SU-DHL-6 (cell line): ENCODE measurements around the gene PLD5.

Experiments
- H2AFZ ChIP-seq: fragments of 200-600 bp; sonication (generic); 2 replicates; pipeline ENCODE4 v1.6.1; 2014; ENCODE audit warnings: low read depth, mild to moderate bottlenecking, moderate library complexity, mixed read lengths, antibody characterized with exemption, low read length; ENCODE audit not compliant: severe bottlenecking
- H3F3A ChIP-seq: fragments of 200-600 bp; shearing (Covaris generic); 2 replicates; pipeline ENCODE4 v1.6.0; 2016; ENCODE audit warnings: antibody characterized with exemption, mild to moderate bottlenecking; ENCODE audit not compliant: insufficient read depth
- H3K27ac ChIP-seq: fragments of 200-600 bp; sonication (generic); 2 replicates; pipeline ENCODE4 v1.5.1; 2016; ENCODE audit warnings: low read depth, mild to moderate bottlenecking, low read length, moderate library complexity, mixed read lengths
- H3K27me3 ChIP-seq: fragments of 200-600 bp; sonication (generic), shearing (Covaris generic); 2 replicates; pipeline ENCODE4 v1.6.0; 2014; ENCODE audit warnings: mild to moderate bottlenecking, low read length
- H3K36me3 ChIP-seq: fragments of 200-600 bp; sonication (generic); 2 replicates; pipeline ENCODE4 v1.6.1; 2014; ENCODE audit warnings: mild to moderate bottlenecking, low read length, mixed read lengths
- H3K4me2 ChIP-seq: fragments of 300-600, 200-600 bp; shearing (Covaris generic), sonication (generic); 2 replicates; pipeline ENCODE4 v1.6.0; 2014; ENCODE audit warnings: low read length, low read depth, mild to moderate bottlenecking; ENCODE audit not compliant: poor library complexity, severe bottlenecking
- H3K4me3 ChIP-seq: fragments of 200-600 bp; sonication (generic); 2 replicates; pipeline ENCODE4 v1.5.1; 2014; ENCODE audit warnings: antibody characterized with exemption, low read length, mild to moderate bottlenecking, mixed read lengths; ENCODE audit not compliant: insufficient read depth, poor library complexity, severe bottlenecking
- H3K79me2 ChIP-seq: fragments of 200-600 bp; sonication (generic); 2 replicates; pipeline ENCODE4 v1.6.1; 2014; ENCODE audit warnings: mild to moderate bottlenecking, low read length, moderate library complexity; ENCODE audit not compliant: insufficient read depth
- H3K9ac ChIP-seq: fragments of 200-600 bp; sonication (generic); 2 replicates; pipeline ENCODE4 v1.7.0; 2014; ENCODE audit warnings: mild to moderate bottlenecking, low read length
- H3K9me2 ChIP-seq: fragments of 200-600 bp; sonication (generic); replicated peaks from 2 replicates; pipeline ENCODE4 v1.6.1; 2014; ENCODE audit warnings: low read length; ENCODE audit not compliant: insufficient read depth
- H3K9me3 ChIP-seq: fragments of 200-600 bp; sonication (generic); 2 replicates; pipeline ENCODE4 v1.6.1; 2014; ENCODE audit warnings: low read length, mixed read lengths; ENCODE audit not compliant: insufficient read depth
- H4K20me1 ChIP-seq: fragments of 200-600 bp; sonication (generic); 2 replicates; pipeline ENCODE4 v1.6.1; 2014; ENCODE audit warnings: low read depth, mild to moderate bottlenecking, antibody characterized with exemption, low read length, moderate library complexity, mixed read lengths
- EZH2phosphoT487 ChIP-seq: fragments of 200-600 bp; sonication (generic), shearing (Covaris generic); conservative IDR thresholded peaks from 2 replicates; pipeline ENCODE4 v1.6.1; 2018; ENCODE audit warnings: mild to moderate bottlenecking, antibody characterized with exemption, low read length, moderate library complexity, mixed read lengths
- TF ChIP-seq, protein P1 (sequence below): fragments of 200-600 bp; sonication (generic); IDR thresholded peaks from one replicate; pipeline ENCODE4 v1.5.1; 2017; ENCODE audit warnings: antibody characterized with exemption, mild to moderate bottlenecking, low read length, moderate library complexity; ENCODE audit not compliant: insufficient read depth, poor library complexity, severe bottlenecking

The PLD5 gene

DNA sequence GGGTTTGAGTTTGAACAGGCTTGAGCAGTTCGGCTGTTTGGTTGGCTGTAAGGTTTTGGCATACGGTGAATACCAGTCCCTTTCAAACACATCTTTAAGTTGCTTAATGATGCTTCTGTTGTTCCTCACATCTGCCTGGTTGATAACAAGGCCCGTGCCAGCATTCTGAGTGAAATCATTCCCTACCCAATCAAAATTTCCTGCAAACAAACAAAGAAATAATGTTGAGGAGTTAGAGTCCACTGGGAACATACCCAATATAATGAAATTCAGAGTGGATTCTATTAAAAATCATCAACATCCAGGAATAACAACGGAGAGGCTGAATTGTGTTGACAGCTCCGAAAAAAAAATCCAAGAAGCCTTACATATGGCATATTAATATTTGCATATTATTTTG lies 434.6 kb downstream of the PLD5 start:
- no peaks in the 10 kb centered on the region for H3K9me2 ChIP-seq
- no peak overlapping the region for H3K9ac ChIP-seq
- H3K4me2 ChIP-seq = no peak overlapping the region
- H3K27me3 ChIP-seq = no peaks in the 10 kb centered on the region; the same call in 1 of the 2 replicates
- H4K20me1 ChIP-seq = no peaks in the 10 kb centered on the region
- no peak overlapping the region for H3K4me3 ChIP-seq
- no peaks in the 10 kb centered on the region for H3K36me3 ChIP-seq
- H3K79me2 ChIP-seq = no peaks in the 10 kb centered on the region
- TF ChIP-seq EZH2phosphoT487 = no peak
- H3K27ac ChIP-seq = no peak overlapping the region
- H3K9me3 ChIP-seq = no peaks in the 10 kb centered on the region
- no peak overlapping the region for H2AFZ ChIP-seq
- H3F3A ChIP-seq = no peaks in the 10 kb centered on the region

- Histone ChIP-seq H3K27ac (no peak overlapping the region), H3K9me3 (no peaks in the 10 kb centered on the region), H3K36me3 (no peaks in the 10 kb centered on the region), H3K9ac (no peak overlapping the region), H3K4me3 (no peak overlapping the region), H3K27me3 (no peaks in the 10 kb centered on the region; the same call in 1 of the 2 replicates), H3F3A (no peaks in the 10 kb centered on the region), H3K9me2 (no peaks in the 10 kb centered on the region), H3K79me2 (no peaks in the 10 kb centered on the region), H4K20me1 (no peaks in the 10 kb centered on the region), H2AFZ (no peak overlapping the region), H3K4me2 (no peak overlapping the region)
- no peak for TF ChIP-seq EZH2phosphoT487
- TF ChIP-seq, protein P1, sequence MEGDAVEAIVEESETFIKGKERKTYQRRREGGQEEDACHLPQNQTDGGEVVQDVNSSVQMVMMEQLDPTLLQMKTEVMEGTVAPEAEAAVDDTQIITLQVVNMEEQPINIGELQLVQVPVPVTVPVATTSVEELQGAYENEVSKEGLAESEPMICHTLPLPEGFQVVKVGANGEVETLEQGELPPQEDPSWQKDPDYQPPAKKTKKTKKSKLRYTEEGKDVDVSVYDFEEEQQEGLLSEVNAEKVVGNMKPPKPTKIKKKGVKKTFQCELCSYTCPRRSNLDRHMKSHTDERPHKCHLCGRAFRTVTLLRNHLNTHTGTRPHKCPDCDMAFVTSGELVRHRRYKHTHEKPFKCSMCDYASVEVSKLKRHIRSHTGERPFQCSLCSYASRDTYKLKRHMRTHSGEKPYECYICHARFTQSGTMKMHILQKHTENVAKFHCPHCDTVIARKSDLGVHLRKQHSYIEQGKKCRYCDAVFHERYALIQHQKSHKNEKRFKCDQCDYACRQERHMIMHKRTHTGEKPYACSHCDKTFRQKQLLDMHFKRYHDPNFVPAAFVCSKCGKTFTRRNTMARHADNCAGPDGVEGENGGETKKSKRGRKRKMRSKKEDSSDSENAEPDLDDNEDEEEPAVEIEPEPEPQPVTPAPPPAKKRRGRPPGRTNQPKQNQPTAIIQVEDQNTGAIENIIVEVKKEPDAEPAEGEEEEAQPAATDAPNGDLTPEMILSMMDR = no peak
These were observed 435.6 kb downstream of the PLD5 start for GRCh38 chr1:242088875-242089274.

DNA sequence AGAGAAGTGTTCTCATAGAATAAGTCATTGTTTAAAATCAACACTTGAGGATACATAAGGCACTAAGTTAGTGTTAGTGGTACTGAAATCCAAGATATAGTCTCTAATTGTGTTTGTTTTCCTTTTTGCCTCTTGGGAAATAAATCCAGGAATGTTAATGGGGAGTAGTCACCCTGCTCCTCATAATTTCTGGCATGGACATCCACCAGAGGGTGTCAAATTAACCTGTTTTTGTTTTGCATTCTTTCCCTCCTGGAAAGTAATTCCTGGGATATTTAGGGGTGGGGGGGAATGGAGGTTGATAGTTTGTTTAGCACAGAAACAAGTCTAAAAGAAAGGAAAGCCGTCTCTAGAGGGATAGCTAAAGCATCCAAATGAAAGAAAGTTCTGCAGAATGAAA lies 437.8 kb downstream of the PLD5 start:
- TF ChIP-seq EZH2phosphoT487 = no peak
- TF ChIP-seq, protein P1 = no peak
- H3K4me2 ChIP-seq = no peak overlapping the region
- no peak overlapping the region for H3K27ac ChIP-seq
- no peaks in the 10 kb centered on the region; the same call in 1 of the 2 replicates for H3K27me3 ChIP-seq
- H3K4me3 ChIP-seq = no peak overlapping the region
- H3K9ac ChIP-seq = no peak overlapping the region
- H2AFZ ChIP-seq = no peak overlapping the region
- H3F3A ChIP-seq = no peaks in the 10 kb centered on the region
- no peaks in the 10 kb centered on the region for H3K9me2 ChIP-seq
- H3K9me3 ChIP-seq = no peaks in the 10 kb centered on the region
- H3K79me2 ChIP-seq = no peaks in the 10 kb centered on the region
- no peaks in the 10 kb centered on the region for H4K20me1 ChIP-seq
- no peaks in the 10 kb centered on the region for H3K36me3 ChIP-seq

GRCh38 chr1:242086093-242086492 lies 438.4 kb downstream of the PLD5 start:
- H3K9me2 ChIP-seq = no peaks in the 10 kb centered on the region
- H3K36me3 ChIP-seq = no peaks in the 10 kb centered on the region
- H3K9me3 ChIP-seq = no peaks in the 10 kb centered on the region
- no peaks in the 10 kb centered on the region; the same call in 1 of the 2 replicates for H3K27me3 ChIP-seq
- H3K4me3 ChIP-seq = no peak overlapping the region
- H3F3A ChIP-seq = no peaks in the 10 kb centered on the region
- no peaks in the 10 kb centered on the region for H3K79me2 ChIP-seq
- H4K20me1 ChIP-seq = no peaks in the 10 kb centered on the region
- no peak overlapping the region for H3K27ac ChIP-seq
- no peak for TF ChIP-seq EZH2phosphoT487
- TF ChIP-seq, protein P1 = no peak
- no peak overlapping the region for H2AFZ ChIP-seq
- no peak overlapping the region for H3K9ac ChIP-seq
- H3K4me2 ChIP-seq = no peak overlapping the region
